Measurements from ENCODE around the gene CCDC61. TPM values are rescaled to one million over a fixed set of nuclear protein-coding genes. Genes with fewer than 3 reads are reported as not detected.

Gene CCDC61
- total and polyA plus RNA-seq, 2 of the 8 experiments (the other 6 are each of a cell fraction or from before 2014, with no cell fraction given), result 7.8 to 17.4 TPM

GRCh38 chr19:46032597-46033025 lies 37.3 kb downstream of the CCDC61 start (continued):
- TF ChIP-seq CTCF (IDR thresholded peaks at IDR 0.05; ENCODE audit: control extremely low read depth in 1 of 3, insufficient read depth in 1 of 3, low read depth in 1 of 3, low read length in 3 of 3) (no peak), USF2 (IDR thresholded peaks at IDR 0.05; ENCODE audit: low read length) (no peak), MAX (IDR thresholded peaks at IDR 0.05) (no peak), HDAC6 (IDR thresholded peaks at IDR 0.05; ENCODE audit: low read depth, low read length) (no peak)

All from H1 (cell line).